Astrocyte of the spinal cord (primary cell): Measurements from ENCODE around the gene SCAMP3.
A peak's percentile ranks its signal among the peaks of the same experiment; 100 is the strongest.
"Not testable (repeated sequence)": the region's sequence is repeated elsewhere in the genome, so short reads cannot be mapped to it uniquely, and the experiment has no call there.

Source experiments
- DNase-seq: peaks from one replicate; pipeline ENCODE4 v3.0.0; 2011; ENCODE audit warnings: low read depth, low spot score
- H3K4me3 ChIP-seq: 2 replicates; pipeline ENCODE4 v1.5.1; 2011; ENCODE audit warnings: low read depth, mild to moderate bottlenecking, low read length, moderate library complexity
- in situ Hi-C: cut with HindIII; loops from 2 replicates; pipeline ENCODE4 v1.10.0; 2017; ENCODE audit warnings: low sequenced_read_pairs
- TF ChIP-seq, protein P1 (sequence below): IDR thresholded peaks from 2 replicates; pipeline ENCODE4 v1.5.1; 2012; ENCODE audit warnings: low read depth, mild to moderate bottlenecking, low read length, inconsistent platforms

SCAMP3 gene

DNA sequence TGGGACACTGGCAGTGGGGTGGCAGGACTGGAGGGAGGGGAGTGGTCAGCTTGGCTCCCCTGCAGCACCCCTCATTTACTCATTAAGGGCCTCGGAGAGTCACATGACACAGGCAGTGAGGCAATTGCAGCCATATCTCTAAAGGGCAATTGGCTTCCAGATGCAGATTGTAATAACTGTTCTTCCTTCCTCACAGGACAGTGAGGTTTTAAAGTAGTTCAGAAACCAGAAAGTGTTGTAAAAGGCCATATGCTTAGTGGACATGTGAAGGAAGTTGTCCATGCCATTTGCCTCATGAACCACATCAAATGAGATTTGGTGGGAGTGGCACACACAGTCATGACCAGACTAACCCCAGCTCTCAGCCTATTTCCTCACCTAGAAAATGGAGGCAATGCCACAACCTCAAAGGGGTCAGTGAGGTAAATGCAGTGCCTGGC, 42.5 kb downstream of the SCAMP3 start:
- DNase-seq = no peak
- in situ Hi-C loops = no loop called here

DNA sequence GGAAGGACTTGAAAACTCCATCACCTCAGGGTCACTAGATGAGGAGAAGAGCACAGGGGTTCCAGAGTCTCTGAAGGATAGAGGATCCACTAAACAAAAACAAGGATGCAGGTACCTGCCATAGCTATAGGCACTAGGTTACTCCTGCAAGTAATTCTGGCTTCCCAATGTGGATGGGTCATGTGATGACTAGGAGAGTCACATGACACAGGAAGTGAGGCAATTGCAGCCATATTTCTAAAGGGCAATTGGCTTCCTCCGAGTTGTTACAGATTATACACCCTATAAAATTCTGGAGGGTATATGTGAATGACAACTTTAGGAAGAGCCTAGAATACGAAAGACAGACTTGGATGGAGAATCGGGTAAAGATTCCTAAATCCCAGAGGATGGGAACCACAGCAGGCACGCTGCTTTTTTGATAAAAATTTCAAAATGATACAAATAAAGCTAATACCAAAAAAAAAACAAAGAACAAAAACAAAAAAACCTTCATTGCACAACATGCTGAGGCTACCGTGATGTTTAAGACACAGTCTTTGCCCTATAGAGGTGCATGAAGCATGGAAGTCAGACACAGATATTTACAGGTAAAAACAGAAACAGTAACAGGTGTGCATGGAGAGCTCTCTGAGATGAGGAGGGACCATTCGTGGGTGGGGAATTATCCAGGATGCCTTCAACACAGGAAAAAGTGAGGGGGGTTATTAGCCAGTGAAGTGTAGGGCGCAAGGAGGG, 43.1 kb downstream of the SCAMP3 start:
- peak; percentile 70 for DNase-seq
- H3K4me3 ChIP-seq = no peak overlapping the region

More for the DNA sequence above, 42.5 kb downstream of the SCAMP3 start:
- TF ChIP-seq, protein P1, sequence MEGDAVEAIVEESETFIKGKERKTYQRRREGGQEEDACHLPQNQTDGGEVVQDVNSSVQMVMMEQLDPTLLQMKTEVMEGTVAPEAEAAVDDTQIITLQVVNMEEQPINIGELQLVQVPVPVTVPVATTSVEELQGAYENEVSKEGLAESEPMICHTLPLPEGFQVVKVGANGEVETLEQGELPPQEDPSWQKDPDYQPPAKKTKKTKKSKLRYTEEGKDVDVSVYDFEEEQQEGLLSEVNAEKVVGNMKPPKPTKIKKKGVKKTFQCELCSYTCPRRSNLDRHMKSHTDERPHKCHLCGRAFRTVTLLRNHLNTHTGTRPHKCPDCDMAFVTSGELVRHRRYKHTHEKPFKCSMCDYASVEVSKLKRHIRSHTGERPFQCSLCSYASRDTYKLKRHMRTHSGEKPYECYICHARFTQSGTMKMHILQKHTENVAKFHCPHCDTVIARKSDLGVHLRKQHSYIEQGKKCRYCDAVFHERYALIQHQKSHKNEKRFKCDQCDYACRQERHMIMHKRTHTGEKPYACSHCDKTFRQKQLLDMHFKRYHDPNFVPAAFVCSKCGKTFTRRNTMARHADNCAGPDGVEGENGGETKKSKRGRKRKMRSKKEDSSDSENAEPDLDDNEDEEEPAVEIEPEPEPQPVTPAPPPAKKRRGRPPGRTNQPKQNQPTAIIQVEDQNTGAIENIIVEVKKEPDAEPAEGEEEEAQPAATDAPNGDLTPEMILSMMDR = no peak
- H3K4me3 ChIP-seq = no peak overlapping the region

DNA sequence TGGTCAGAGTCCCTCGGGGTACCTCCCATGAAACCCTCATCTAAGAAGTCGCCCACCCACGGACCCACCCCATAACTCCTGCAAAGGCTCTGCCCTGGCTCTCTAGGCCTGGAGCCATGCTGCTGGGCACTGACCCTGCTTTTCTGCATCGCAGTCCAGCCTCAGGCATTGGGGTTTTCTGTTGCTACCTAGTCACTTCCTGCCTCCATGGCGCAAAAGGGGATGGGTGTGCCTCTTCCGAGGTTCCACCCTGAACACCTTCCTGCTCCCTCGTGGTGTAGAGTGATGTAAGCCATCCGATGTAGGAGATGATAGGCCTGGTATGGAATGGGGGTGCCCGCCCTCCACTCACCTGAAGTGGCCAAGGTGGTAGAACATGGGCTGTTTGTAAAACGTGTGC, 47.5 kb downstream of the SCAMP3 start:
- H3K4me3 ChIP-seq, DNase-seq, in situ Hi-C loops: not testable (repeated sequence)

More for the DNA sequence above, 43.1 kb downstream of the SCAMP3 start:
- in situ Hi-C loops = no loop called here
- TF ChIP-seq, protein P1 = no peak

DNA sequence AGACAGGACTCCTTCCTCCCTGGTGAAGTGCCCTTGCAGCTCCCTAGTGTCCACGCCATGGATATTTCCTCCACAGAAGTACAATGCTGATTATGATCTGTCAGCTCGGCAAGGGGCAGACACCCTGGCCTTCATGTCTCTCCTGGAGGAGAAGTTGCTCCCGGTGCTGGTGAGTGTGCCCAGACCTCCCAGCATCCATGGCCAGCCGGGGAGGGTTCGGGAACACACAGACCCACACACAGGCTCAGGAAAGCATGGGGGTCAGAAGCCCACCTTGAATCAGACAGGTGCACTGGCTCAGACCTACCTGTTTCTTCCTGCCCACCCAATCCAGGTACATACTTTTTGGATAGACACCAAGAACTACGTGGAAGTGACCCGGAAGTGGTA, 50.1 kb downstream of the SCAMP3 start:
- DNase-seq, H3K4me3 ChIP-seq, in situ Hi-C loops: not testable (repeated sequence)

DNA sequence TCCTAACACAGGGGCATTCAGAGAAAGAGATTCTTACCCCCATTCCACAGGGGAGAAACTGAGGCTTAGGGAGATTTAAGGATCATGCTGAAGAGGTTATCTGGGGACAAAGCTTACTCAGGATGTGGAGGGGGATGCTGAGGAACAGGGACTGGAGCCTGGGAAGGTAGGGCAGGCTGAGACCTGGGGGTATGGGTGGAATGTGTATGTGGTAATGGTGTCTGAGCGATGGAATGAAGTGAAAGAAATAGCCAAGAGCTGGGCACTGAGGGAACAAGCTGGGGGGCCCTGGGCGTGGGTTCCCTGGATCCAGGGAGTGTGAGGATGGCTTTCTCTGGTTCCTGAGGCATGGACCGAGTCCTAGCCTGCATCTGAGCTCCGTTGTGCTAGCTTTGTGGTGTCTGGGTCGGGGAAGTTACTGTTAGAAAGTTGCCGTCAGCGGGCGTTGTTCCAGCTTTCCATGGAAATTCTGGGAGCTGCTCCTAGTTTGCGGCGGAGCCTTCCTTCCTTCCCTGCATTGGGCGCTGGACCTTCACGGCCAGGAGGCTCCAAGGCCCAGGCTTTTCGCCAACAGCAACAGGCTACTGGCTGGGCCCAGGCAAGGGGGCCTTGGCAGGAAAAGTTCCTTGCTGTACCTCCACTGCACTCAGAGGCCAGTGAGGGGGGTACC, 50.6 kb downstream of the SCAMP3 start:
- in situ Hi-C loops, H3K4me3 ChIP-seq, DNase-seq: not testable (repeated sequence)

DNA sequence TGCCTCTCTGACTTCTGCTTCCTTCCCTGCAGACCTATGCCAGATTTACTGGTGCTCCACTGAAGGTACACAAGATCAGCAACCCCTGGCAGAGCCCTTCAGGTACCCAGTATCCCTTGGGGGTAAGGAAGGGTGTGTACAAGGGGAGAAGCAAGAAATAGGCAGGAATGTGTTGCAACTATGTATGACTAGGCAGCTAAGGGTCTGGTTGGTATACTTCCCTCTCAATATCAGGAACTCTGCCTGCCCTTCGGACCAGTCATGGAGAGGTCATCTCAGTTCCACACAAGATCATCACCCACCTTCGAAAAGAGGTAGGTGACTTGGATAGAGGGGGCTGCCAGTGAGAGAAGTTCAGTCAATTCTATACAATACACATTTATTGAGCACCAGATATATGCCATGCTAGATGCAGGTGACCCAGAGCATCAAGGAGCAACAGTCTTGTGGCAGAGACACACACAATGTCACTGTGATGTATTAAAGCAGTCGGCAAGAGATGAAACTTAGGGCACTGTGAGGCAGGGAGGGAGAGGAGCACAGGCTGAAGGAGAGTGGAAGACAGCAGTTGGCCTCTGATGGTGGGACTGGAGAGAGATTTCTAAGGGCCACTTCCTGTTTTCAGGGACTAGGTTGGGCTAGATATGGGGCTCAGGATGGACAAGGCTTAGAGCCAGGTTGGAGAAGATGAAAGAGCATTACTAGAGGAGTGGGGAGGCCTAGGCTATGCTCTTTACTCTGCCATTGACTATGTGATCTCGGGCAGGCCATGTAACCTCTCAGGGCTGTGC, 51.7 kb downstream of the SCAMP3 start:
- H3K4me3 ChIP-seq = no peak overlapping the region
- in situ Hi-C loops = no loop called here
- no peak for DNase-seq
- TF ChIP-seq, protein P1 = no peak

DNA sequence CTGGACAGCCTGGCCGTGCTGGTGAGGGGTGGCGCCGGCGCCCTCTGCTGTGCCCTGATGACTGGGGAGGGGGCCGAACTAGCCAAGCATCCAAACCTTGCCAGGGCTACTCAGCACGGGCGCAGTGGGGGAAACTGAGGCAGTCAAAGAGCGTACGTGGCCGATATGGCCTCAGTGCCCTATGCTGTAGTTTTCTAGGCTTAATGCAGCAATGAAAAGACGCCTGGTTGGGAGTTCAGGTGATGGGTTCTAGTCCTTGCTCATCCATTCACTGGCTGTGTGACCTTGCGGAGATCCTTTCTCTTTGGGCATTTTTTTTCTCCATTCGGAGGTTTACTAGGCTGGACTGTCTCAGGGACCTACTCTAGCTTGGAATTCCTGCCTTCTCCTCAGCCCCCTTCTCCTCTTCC, 52.8 kb downstream of the SCAMP3 start:
- in situ Hi-C loops = no loop called here
- no peak for DNase-seq
- peak overlapping the region; percentile 90 for H3K4me3 ChIP-seq
- TF ChIP-seq, protein P1 = no peak
